HG03442 (cell line): ENCODE measurements around the gene IL4R.
"Not testable (repeated sequence)": the region's sequence is repeated elsewhere in the genome, so short reads cannot be mapped to it uniquely, and the experiment has no call there.

Experiments
- ATAC-seq: cut with Tn5 transposase; IDR thresholded peaks from one replicate; pipeline ENCODE4 v1.9.1; 2021; ENCODE audit warnings: mild to moderate bottlenecking, moderate library complexity; ENCODE audit not compliant: unreplicated experiment

Gene IL4R

DNA sequence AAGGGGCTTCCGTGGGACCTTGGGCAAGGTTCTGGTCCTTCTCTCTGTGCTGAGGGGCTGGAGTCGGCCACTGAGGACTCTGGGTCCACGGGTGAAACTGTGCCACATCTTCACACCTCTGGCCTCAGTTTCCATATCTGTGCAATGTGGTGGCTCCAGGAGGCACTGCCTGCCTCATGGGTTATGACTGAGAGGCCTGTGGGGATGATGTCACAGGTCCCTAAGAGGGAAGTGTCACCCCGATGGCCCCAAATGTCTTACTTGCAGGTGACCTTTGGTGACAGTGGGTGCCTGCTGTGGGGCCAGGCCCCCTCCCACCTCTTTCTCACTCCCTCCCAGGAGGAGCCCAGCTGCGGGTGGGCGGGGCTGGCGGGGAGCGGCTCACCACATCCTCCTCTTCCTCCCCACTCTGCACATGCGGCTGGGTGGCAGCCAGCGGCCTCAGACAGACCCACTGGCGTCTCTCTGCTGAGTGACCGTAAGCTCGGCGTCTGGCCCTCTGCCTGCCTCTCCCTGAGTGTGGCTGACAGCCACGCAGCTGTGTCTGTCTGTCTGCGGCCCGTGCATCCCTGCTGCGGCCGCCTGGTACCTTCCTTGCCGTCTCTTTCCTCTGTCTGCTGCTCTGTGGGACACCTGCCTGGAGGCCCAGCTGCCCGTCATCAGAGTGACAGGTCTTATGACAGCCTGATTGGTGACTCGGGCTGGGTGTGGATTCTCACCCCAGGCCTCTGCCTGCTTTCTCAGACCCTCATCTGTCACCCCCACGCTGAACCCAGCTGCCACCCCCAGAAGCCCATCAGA lies 88.2 kb downstream of the IL4R start, which contains the start of gene IL21R:
Gene IL21R (plus strand): TSS at position 407 of the 801 bp plus-strand sequence. CDS start 27,898 bp downstream, outside the sequence.
- ATAC-seq = peak; percentile 58

DNA sequence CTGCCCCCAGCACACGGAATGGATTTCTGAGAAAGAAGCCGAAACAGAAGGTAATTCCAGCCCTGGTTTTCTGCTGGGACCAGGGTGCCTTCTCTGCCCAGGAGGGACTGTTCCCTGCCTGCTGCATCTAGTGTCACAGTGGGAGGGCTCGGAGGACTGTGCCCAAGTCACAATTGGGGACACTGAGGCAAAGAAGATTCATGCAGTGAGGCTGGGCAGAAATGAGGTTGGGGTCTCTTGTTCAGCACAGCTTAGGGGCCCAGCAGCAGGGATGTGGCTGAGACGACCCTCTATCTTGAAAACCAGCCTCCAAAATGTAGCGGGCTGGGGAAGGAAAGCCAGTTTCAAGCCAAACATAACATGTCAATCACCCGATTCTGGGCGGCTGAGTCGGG lies 88.8 kb downstream of the IL4R start:
- no peak for ATAC-seq

DNA sequence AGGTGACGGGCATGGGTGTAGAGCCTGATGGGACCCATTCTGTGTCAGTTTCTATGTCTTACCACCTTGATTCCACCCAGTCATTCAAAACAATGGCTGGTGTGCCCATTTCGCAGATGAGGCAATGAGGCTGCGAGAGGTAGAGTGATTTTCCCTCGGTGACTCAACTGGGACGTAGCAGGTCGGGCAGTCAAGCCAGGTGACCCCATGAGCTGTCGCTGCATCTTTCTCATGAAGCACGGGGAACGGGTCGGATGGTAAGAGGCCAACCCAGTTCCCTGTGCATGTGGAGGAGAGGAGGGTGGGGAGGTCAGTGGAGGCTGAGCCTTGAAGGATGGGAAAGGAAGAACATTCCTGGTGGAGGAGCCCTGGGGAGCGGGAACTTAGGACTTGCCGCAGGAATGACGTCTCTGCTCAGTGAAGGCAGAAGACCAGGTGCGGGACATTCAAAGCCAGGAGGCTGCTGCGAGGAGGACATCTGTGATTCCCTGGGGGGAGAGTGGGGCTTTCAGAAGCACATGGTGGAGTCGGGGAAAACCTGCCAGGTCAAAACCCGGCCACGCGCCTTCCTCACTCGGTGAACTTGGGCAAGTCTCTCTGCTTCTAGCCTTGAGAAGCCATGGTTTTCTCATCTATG lies 89.3 kb downstream of the IL4R start:
- ATAC-seq = no peak

DNA sequence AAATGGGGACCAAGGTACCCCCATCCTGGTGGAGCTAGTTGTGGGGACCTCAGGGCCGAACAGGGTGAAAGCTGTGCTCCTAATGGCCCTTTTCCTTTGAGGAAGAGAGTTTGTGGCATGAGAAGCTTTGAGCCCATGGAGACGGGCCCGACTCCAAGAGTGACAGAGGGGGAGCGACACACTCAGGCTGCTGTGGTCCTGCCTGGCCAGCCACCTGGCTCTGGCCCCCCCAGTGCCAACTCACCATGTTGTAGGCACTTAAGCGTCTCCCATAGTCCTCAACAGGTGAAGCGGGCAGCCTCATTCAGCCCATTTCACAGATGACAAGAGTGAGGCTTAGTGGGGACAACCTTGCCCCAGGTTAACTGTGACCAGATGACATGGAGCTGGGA lies 89.8 kb downstream of the IL4R start:
- ATAC-seq = no peak

DNA sequence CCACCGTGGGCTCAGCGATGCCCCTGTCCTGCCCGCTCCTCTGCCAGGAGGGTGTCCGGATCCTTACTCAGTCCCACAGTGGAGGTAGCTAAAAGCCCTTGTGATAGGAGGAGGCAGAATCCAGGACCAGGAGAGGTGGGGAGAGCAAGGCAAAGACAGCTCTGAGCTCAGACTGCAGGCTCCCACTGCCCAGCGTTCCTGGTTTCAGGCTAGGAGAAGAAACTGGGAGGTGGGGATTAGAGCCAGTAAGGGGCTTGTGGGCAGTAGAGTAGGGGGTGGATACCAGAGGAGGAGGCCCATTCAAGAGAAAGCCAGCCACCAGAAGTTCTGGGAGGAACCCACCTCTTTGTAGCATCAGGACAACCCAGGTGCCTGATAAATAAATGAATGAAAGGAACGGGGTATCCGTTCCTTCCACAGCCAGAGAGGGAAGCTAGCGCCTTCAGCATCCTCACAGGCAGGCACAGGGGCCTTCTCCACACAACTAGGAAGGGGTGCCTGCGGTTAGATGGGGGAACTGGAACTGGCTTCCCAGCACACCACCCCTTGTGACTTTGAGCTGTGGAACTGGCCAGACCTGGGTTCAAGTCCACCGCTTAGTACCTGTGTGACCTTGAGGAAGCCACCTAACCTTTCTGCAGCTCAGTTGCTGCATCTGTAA lies 90.5 kb downstream of the IL4R start:
- no peak for ATAC-seq

DNA sequence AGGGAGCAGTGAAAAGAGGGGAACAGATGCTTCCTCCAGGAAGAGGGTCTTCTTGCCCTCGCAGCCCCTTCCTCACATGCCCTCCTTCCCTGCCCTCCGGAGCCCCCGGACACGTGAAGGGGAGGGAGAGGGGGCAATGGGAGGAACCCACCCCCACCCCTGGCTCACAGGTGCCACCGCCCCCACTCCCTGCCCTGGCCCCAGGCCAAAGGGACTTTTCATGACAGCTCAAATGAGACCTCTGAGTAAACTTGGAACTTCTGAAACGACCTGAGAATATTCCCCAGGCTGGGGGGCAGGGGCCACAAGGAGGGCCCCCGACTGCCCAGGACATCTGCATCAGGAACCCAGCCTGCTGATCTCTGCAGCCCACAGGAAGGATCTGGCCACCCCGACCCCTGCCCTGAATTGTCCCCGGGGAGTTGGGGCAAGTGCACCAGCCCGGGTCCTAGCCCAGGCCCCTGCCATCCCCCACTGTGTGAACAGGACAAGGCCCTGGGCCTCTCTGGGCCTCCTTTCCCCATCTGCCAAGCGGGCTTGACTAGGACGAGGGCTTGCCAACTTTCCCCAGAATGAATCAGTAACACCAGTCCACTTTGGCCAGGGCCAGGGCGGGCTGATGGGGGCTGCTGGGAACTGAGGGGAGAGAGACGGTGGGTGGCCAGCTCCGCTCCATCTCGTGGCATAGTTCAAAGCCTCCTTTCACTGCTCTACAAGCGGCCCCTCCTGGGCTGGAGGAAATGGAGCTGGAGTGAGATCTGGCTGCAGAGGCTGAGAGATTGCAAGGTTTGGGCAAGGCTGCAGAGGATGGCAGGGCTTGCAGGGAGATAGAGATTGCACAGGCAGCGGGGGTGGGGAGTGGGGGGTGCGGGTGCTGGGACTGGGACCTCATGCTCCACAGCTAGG lies 92.0 kb downstream of the IL4R start:
- ATAC-seq = peak; percentile 12

DNA sequence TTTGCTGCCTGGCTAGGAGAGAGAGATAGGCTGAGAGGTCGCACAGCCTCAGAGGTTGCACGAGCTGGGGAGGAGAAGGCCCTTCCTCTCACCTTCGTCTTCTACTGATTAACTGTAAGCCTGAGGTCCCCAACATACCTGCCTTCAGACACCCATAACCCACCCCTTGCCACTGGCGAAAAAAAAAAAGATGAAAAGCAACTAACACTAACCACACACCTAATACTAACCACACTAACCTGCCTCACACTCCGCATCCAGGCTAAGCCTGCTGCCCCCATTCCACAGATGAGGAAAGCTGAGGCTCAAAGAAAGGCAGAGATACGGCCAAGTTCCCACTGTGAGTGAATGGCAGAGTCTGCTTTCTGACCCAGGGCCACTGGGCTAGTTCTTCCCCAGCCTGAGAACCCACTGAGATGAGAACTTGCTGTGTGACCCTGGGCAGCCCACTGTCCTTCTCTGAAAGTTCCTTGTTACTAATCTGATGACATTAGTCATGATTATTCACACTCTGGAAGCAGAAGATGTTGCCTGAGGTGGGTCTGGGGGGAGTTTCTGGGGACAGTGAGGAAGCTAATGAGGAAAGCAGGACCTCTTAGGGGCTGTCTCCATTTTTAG lies 92.8 kb downstream of the IL4R start:
- no peak for ATAC-seq

DNA sequence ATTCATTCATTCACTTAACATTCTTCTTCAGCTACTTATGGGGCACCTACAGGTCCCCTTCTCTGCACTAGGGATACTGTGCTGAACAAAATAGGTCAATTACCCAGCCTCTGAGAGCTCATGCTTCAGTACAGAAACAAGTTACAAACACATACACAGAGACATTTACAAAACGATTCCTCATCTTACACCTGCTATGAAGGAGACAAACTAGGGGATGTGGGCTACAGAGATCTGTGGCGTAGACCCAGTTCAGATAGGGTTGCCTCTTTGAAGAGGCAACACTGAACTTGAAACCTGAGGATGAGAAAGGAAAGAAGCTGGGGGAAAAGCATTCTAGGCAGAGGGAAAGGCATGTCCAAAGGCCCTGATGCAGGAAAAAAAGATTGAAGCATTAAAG lies 93.4 kb downstream of the IL4R start:
- no peak for ATAC-seq

DNA sequence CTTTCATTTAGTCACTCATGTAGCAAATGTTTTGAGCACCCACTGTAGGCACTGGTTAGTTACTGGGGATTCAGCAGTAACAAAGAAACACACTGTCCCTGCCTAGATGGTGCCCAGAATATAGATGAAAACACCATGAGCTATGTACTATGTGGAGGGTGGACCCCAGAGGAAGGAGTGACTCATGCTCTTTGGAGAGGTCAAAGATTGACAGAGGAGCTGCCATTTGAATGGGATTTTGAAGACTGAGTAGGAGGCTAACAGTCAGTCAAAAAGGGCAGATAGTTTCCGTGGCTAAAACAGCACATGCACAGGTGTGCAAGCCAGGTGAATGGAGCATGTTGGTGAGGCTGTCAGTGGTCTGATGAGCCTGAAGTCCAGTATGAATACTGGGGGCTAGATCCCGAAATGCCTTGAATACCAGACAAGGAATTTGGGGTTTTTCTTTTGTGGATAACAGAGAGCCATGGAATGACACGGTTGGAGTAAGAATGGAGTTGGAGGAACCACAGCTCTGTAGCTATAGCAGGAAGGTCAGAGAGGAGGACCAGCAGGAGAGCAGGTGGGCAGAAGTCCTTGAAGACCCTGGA lies 94.3 kb downstream of the IL4R start:
- peak; percentile 31 for ATAC-seq

DNA sequence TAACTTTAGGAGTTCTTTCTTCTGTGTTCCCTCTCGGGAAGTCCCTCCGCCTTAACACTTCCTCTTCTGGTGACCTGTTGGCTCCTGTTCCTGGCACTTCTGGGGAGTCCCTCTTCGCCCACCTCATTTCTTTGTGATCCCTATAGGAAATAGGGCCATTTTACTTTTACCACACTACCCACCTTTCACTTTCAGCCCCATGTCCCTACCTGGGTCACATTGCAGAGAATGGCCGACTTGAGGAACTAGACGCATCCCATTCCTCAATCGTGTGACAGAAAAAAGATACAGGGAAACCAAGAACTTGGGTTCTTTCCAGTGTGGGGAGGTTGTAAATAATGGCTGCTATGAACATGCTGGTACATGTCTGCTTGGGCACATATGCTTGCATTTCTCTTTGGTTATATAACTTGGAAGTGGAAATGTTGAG lies 94.8 kb downstream of the IL4R start:
- peak; percentile 22 for ATAC-seq

DNA sequence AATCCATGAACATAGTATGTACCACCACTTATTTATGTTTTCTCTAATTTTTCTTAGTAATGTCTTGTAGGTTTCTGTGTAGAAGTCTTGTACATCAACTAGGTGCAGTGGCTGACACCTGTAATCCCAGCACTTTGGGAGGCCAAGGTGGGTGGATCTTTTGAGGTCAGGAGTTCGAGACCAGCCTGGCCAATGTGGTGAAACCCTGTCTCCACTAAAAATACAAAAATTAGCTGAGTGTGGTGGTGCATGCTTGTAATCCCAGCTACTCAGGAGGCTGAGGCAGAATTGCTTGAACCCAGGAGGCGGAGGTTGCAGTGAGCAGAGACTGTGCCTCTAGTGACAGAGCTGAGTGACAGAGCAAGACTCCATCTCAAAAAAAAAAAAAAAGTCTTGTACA lies 96.2 kb downstream of the IL4R start:
- ATAC-seq = not testable (repeated sequence)

DNA sequence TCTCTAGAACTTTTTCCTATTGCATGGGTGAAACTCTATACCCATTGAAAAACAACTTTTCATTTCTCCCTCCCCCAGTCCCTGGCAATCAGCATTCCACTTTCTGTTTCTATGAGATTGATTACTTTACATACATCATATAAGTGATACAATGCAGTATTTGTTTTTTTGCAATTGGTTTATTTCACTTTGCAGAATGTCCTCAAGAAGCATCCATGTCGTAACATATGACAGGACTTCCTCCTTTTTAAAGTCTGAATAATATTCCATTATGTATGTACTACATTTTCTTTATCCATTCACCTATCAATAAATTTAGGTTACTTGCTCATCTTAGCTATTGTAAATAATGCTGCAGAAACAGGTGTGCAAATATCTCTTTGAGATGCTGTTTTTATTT lies 97.0 kb downstream of the IL4R start:
- ATAC-seq = no peak

DNA sequence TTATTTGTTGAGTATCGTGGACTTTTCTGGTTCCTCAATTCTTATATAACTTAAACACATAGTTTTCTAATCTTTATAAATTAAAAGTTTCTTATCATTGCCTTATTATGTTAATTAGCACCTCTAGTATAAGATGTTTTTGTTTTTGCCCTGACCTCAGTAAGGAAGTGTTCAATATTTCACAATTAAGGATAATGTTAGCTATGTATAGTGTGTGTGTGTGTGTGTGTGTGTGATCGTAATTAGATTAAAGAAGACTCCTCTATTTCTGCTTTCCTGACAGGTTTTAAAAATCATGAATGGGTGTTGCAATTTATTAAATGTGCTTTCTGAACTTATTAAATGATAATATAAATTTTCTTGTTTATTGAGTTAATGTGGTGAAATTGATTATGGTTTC lies 100.2 kb downstream of the IL4R start:
- ATAC-seq = no peak
